Right ventricle myocardium superior (tissue), 1 donor: ENCODE measurements around the gene CLDND2. TPM values are rescaled to one million over a fixed set of nuclear protein-coding genes. Genes with fewer than 3 reads are reported as not detected.
A peak's percentile ranks its signal among the peaks of the same experiment; 100 is the strongest.
"Not testable (repeated sequence)": the region's sequence is repeated elsewhere in the genome, so short reads cannot be mapped to it uniquely, and the experiment has no call there.

Source experiments
- ATAC-seq: fragments of 200-7000 bp; cut with Tn5 transposase; one replicate; pipeline ENCODE4 v1.9.1; 2020; ENCODE audit warnings: mild to moderate bottlenecking; ENCODE audit not compliant: poor library complexity
- DNase-seq: peaks from one replicate; pipeline ENCODE4 v3.0.0-alpha.2; 2020
- intact Hi-C: fragments of 100-400 bp; cut with DNase I; formaldehyde crosslinking; loops from one replicate; pipeline ENCODE4 v1.11.2; 2022
- long read RNA-seq: library from polyadenylated mRNA; unstranded; transcript quantifications from one replicate; pipeline ENCODE4 v2.0.0, GENCODE V29; 2021
- total RNA-seq: library from RNA; stranded (reverse); fragmentation: NEBNext Ultra II Directional; extraction: Animal tissue kit (Norgen Biotek cat#: 25700); gene quantifications from one replicate; pipeline ENCODE4 v1.2.1, GENCODE V29; 2021
- donor health status: DM: no; HTN: yes; CAD: no; lungs with severe emphysema.

The CLDND2 gene, protein sequence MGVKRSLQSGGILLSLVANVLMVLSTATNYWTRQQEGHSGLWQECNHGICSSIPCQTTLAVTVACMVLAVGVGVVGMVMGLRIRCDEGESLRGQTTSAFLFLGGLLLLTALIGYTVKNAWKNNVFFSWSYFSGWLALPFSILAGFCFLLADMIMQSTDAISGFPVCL
- 0.46 TPM for total RNA-seq
- long read RNA-seq: 0 reads

DNA sequence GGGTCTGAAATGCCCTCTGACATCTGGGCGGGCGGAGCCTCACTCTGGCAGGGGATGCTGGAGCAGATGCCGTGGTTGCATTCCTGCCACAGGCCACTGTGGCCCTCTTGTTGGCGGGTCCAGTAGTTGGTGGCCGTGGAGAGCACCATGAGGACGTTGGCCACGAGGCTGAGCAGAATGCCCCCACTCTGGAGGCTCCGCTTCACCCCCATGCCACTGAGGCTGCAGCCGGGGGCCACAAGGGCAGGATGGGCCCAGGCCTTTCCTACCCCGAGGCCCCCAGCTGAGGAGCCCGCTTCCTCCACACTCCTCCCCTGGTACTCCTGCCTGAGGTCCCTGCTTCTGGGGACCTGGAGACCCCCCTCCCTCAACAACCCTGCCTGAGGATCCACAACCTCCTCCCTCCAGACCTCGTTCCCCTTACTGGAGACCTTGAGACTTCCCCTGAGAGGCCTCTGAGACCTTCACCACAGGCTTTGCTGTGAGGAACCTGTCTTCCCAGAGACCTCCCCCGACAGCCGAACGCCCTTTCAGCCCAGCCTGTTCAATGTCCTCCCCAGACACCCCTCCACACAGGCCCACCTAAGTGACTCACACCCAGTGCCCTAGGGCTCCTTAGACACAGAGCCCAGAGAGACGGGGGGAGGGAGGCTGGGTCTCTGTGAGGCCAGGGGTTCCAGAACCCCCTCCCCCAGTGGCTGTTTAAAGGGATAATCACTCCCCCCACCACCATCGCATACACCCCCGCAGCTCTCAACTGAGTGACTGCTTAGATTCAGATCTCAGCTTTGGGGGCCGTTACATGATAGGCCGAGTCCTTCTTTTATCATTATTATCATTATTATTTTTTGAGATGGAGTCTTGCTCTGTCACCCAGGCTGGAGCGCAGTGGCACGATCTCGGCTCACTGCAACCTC lies at the start of gene CLDND2:
CLDND2 (minus strand) TSS at position 638 of the 917 bp plus-strand sequence; CDS start at position 212, 426 bp downstream.
- intact Hi-C loops: no loop called here
- ATAC-seq: no peak
- peak; percentile 36 for DNase-seq

DNA sequence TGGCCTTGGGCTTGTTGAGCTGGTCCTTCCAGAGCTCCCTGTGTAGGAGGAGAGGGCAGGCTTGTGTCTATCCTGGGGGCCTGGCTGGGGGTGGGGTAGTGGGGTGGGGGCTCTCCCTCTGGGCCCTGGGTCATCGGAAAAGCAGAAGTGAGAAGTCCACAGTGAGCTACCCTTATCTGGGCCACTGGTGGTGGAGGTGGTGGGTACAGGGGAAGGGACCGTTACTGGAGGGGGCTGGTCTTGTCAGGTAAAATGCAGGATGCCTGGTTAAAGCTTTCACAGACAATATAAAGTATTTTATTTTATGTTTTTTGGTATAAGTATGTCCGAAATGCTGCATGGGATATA lies 49.0 kb upstream of the CLDND2 start:
- no peak for ATAC-seq
- intact Hi-C loops: no loop called here
- no peak for DNase-seq

GRCh38 chr19:51417107-51417809 lies 48.5 kb upstream of the CLDND2 start, which contains the start of gene SIGLEC10:
Gene SIGLEC10, minus strand, starts transcription at chr19:51417642. Its CDS starts 61 bp downstream, at chr19:51417581.
- ATAC-seq: peak; percentile 62

GRCh38 chr19:51416422-51416821 lies 47.6 kb upstream of the CLDND2 start:
- intact Hi-C loops, ATAC-seq, DNase-seq: not testable (repeated sequence)

More at GRCh38 chr19:51417107-51417809, 48.5 kb upstream of the CLDND2 start, which contains the start of gene SIGLEC10:
- intact Hi-C loops: no loop called here
- DNase-seq: peak; percentile 75

DNA sequence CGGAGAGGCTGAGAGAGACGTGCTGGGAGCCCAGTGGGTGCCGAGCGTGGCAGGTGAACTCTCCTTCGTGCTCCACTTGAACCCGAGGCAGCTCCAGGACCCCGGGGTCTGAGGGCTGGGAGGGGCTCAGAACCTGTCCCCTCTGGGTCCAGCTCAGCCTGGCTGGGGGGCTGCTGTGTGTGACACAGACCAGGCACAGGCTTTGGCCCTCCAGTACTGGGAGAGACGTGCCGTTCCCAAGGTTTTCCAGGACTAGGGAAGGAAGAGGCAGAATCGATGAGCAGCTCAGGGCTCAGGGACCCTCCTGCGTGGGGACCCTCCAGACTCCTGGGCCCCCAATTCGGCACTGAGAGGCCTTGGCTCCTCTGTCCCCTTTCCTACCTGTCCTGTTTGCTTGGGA lies 46.4 kb upstream of the CLDND2 start:
- ATAC-seq: no peak
- DNase-seq: no peak
- intact Hi-C loops: no loop called here

DNA sequence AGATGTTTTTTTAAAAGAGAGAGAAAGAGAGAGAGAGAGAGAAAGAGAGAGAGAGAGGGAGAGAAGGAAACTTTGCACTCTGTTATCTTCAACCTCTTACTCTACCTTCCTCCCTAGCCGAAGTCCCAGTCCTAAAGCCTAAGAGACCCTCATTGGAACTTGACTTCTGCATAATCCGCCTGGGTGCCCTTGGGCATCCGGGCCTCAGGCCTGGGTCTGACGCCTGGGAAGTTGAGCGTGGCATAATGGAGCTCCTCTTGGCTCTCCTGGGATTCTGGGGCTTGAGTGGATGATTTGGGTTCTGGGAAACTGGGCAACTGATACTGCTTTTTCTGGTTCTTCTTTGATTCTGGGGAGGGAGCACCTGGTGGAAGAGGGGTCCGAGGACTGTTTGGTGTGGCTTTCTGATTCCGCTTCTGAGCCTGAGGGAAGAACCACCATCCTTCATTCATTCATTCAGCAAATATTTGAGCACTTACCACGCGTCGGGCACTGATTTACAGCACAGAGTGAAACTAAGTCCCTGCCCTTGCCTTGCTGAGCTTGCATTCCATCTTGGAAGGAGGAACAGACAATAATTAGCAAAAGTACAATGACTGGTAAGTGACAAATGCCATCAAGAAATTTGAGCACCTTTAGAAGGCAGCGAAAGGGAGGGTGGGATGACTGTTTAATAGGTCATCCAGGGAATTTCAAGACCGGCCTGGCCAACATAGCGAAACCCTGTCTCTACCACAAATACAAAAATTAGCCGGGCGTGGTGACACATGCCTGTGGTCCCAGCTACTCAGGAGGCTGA lies 42.3 kb upstream of the CLDND2 start:
- no peak for DNase-seq
- intact Hi-C loops: no loop called here
- ATAC-seq: no peak

GRCh38 chr19:51407511-51408131 lies 38.8 kb upstream of the CLDND2 start:
- ATAC-seq (no peak), DNase-seq (no peak)
- intact Hi-C loops: no loop called here

DNA sequence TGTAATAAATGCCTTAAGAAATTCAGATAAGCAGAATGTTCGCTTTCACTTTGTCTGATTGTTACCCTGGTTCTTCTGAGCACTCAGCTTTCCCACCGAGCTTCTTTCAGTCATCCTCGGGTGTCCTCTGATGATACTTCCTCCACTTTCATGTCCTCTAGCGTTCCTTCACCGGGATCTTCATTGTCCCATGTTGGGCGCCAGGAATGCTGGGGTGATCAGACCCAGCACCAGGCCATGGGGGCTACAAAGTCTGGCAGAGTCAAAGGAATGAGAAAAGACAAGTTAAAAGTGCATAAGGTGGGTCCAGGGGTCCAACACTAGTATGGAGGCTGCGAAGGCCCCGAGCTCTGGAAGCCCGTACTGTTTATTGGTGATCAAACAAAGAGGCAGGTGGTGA lies 33.3 kb upstream of the CLDND2 start:
- DNase-seq (no peak), ATAC-seq (no peak)
- intact Hi-C loops: no loop called here

- ATAC-seq, DNase-seq: not testable (repeated sequence)
- intact Hi-C loops: loop anchor here (10.0 kb wide), 1 partner anchor 255 kb away; no protein-coding TSS in a partner anchor
Measured at GRCh38 chr19:51399936-51400335, 31.1 kb upstream of the CLDND2 start.

DNA sequence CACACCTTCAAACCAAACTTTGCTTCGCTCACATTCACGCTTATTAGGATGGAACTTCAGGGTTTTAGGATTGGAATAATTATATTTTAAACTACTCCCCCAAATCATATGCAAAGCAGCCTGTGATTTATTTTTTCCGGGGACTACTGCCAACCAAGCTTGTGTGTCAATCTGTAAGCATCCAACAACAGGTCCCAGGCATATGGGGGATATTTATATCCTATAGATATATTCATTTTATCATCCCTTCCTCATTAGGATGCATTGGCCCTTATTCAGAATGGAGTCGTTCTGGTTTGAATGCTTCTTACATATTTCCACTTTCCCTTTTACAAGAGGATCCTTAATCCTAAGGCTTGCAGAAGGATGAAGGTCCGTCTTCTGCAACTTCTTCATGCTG lies 30.4 kb upstream of the CLDND2 start:
- intact Hi-C loops: loop anchor here (10.0 kb wide), 1 partner anchor 256 kb away; no protein-coding TSS in a partner anchor

GRCh38 chr19:51398096-51398704 lies 29.4 kb upstream of the CLDND2 start:
- intact Hi-C loops: loop anchor here (10.0 kb wide), 1 partner anchor 257 kb away; no protein-coding TSS in a partner anchor
- DNase-seq (no peak), ATAC-seq (no peak)

More for the DNA sequence above, 30.4 kb upstream of the CLDND2 start:
- no peak for ATAC-seq
- no peak for DNase-seq

- not testable (repeated sequence) for DNase-seq, ATAC-seq
- intact Hi-C loops: loop anchor here (10.0 kb wide), 1 partner anchor 257 kb away; no protein-coding TSS in a partner anchor
Measured at GRCh38 chr19:51397453-51397852, 28.6 kb upstream of the CLDND2 start.

GRCh38 chr19:51396175-51396574 lies 27.4 kb upstream of the CLDND2 start:
- DNase-seq (no peak), ATAC-seq (no peak)

GRCh38 chr19:51394050-51394836 lies 25.4 kb upstream of the CLDND2 start:
- intact Hi-C loops: loop anchor here (10.0 kb wide), 1 partner anchor 261 kb away; no protein-coding TSS in a partner anchor
- ATAC-seq (peak; percentile 98), DNase-seq (peak; percentile 94)

More at GRCh38 chr19:51396175-51396574, 27.4 kb upstream of the CLDND2 start:
- intact Hi-C loops: loop anchor here (10.0 kb wide), 1 partner anchor 259 kb away; no protein-coding TSS in a partner anchor

GRCh38 chr19:51392701-51393100 lies 23.9 kb upstream of the CLDND2 start:
- DNase-seq (no peak), ATAC-seq (no peak)
- intact Hi-C loops: loop anchor here (10.0 kb wide), 1 partner anchor 262 kb away; no protein-coding TSS in a partner anchor

DNA sequence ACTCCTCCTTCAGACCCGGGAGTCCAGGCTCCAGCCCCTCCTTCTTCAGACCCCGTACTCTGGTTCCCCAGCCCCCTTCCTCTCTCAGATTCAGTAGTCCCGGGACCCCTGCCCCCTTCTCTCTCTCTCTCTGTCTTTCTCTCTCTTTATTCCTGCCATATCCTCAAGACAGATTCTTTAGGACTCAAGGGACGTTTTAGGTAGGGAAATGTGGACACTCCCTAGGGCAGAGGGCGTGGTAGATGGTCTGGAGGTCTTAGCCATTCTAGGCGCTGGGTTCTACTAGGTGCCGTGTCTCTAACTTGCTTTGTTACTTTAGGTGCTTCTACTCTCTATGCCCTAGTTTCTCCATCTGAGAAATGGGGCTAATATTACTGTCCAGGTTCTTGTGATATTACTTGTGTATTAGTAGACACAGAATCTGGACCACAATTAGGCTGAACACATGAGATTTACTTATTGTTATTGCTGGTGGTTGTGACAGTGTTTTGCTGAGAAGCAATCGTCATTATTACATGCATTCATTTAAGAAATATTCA lies 22.3 kb upstream of the CLDND2 start:
- DNase-seq: no peak

More for the DNA sequence above, 22.3 kb upstream of the CLDND2 start:
- intact Hi-C loops: loop anchor here (10.0 kb wide), 1 partner anchor 264 kb away; no protein-coding TSS in a partner anchor
- ATAC-seq: no peak
